WTC11 (cell line): ENCODE data around the gene LYPD6B. TPM values are rescaled to one million over a fixed set of nuclear protein-coding genes. Genes with fewer than 3 reads are reported as not detected.

Experiments used
- ATAC-seq: fragments of 200-7000 bp; cut with Tn5 transposase; 2 replicates; pipeline ENCODE4 v1.10.0; 2021; ENCODE audit warnings: mild to moderate bottlenecking, moderate library complexity
- CTCF ChIA-PET: fragments of 300-600 bp; sonication (Branson Sonifier 250); formaldehyde crosslinking; loops from one replicate; lab custom pipeline; 2021; ENCODE audit warnings: antibody characterized with exemption; lab: Charles Lee
- POLR2A ChIA-PET: fragments of 350-600 bp; sonication (Branson Sonifier 250); formaldehyde crosslinking; loops from one replicate; lab custom pipeline; 2021; ENCODE audit warnings: antibody characterized with exemption; lab: Charles Lee
- DNase-seq: peaks from one replicate; pipeline ENCODE4 v3.0.0; 2021; ENCODE audit warnings: low spot score
- H3K27ac Mint-ChIP-seq: 2 replicates; pipeline ENCODE4 v1.8.0; 2021; ENCODE audit warnings: mixed read lengths
- H3K27me3 Mint-ChIP-seq: 2 replicates; pipeline ENCODE4 v1.8.0; 2021; ENCODE audit warnings: low read depth, mild to moderate bottlenecking, moderate library complexity, mixed read lengths
- H3K36me3 Mint-ChIP-seq: 2 replicates; pipeline ENCODE4 v1.8.0; 2021; ENCODE audit warnings: mixed read lengths
- H3K4me1 Mint-ChIP-seq: 2 replicates; pipeline ENCODE4 v1.8.0; 2022; ENCODE audit warnings: mixed read lengths
- H3K4me3 Mint-ChIP-seq: 2 replicates; pipeline ENCODE4 v1.8.0; 2021; ENCODE audit warnings: mild to moderate bottlenecking, moderate library complexity, mixed read lengths
- H3K9me3 Mint-ChIP-seq: 2 replicates; pipeline ENCODE4 v1.8.0; 2021; ENCODE audit warnings: mixed read lengths
- AFF4 ChIP-seq: sonication (generic); formaldehyde crosslinking; IDR thresholded peaks from 2 replicates; pipeline ENCODE4 v1.8.1; 2023; ENCODE audit warnings: mild to moderate bottlenecking, missing genetic modification reagents, borderline replicate concordance
- GABPB1 ChIP-seq: sonication (generic); formaldehyde crosslinking; IDR thresholded peaks from 2 replicates; pipeline ENCODE4 v1.8.1; 2023; ENCODE audit warnings: mild to moderate bottlenecking, missing genetic modification reagents
- IRF2 ChIP-seq: sonication (generic); formaldehyde crosslinking; IDR thresholded peaks from 2 replicates; pipeline ENCODE4 v1.8.0; 2022; ENCODE audit warnings: low read depth, missing genetic modification reagents, borderline replicate concordance
- JAZF1 ChIP-seq: fragments of 250-450 bp; sonication (Bioruptor Pico); IDR thresholded peaks from 2 replicates; pipeline ENCODE4 v1.9.0; 2021; ENCODE audit warnings: moderate library complexity, mild to moderate bottlenecking, inconsistent platforms
- NR3C1 ChIP-seq: sonication (generic); formaldehyde crosslinking; conservative IDR thresholded peaks from 2 replicates; pipeline ENCODE4 v1.8.1; 2023; ENCODE audit warnings: low read depth, mild to moderate bottlenecking, missing genetic modification reagents
- OVOL2 ChIP-seq: fragments of 250-450 bp; sonication (Bioruptor Pico); IDR thresholded peaks from 2 replicates; pipeline ENCODE4 v1.9.0; 2021; ENCODE audit warnings: mild to moderate bottlenecking, borderline replicate concordance
- RELA ChIP-seq: sonication (generic); formaldehyde crosslinking; IDR thresholded peaks from 2 replicates; pipeline ENCODE4 v1.8.1; 2022; ENCODE audit warnings: missing genetic modification reagents, mild to moderate bottlenecking, borderline replicate concordance
- SMAD3 ChIP-seq: sonication (generic); formaldehyde crosslinking; IDR thresholded peaks from 2 replicates; pipeline ENCODE4 v1.8.0; 2022; ENCODE audit warnings: missing genetic modification reagents, mild to moderate bottlenecking, borderline replicate concordance
- USF2 ChIP-seq: sonication (generic); formaldehyde crosslinking; IDR thresholded peaks from 2 replicates; pipeline ENCODE4 v1.8.1; 2023; ENCODE audit warnings: mild to moderate bottlenecking, missing genetic modification reagents, moderate library complexity
- ZNF263 ChIP-seq: sonication (generic); formaldehyde crosslinking; IDR thresholded peaks from 2 replicates; pipeline ENCODE4 v1.8.1; 2022; ENCODE audit warnings: low read depth, mild to moderate bottlenecking, moderate library complexity, missing genetic modification reagents
- total RNA-seq: library from RNA; stranded (reverse); gene quantifications from 3 replicates; pipeline ENCODE4 v1.2.3, GENCODE V29; 2021
- TF ChIP-seq, protein P1 (sequence below): fragments of 200-600 bp; IDR thresholded peaks from 2 replicates; pipeline ENCODE4 v1.8.0; 2022; ENCODE audit warnings: antibody characterized with exemption
- TF ChIP-seq, protein P2 (sequence below): sonication (generic); formaldehyde crosslinking; IDR thresholded peaks from 2 replicates; pipeline ENCODE4 v1.8.1; 2023; ENCODE audit warnings: mild to moderate bottlenecking, missing genetic modification reagents, moderate library complexity
- TF ChIP-seq, protein P3 (sequence below): sonication (generic); formaldehyde crosslinking; IDR thresholded peaks from 2 replicates; pipeline ENCODE4 v1.8.1; 2023; ENCODE audit warnings: mild to moderate bottlenecking, moderate library complexity, missing genetic modification reagents
- TF ChIP-seq, protein P4 (sequence below): sonication (generic); formaldehyde crosslinking; IDR thresholded peaks from 2 replicates; pipeline ENCODE4 v1.8.1; 2023; ENCODE audit warnings: mild to moderate bottlenecking, missing genetic modification reagents

The LYPD6B gene
- total RNA-seq, 1 experiment from 2014 or later: 1.6 TPM

GRCh38 chr2:149132339-149132738, 93.8 kb downstream of the LYPD6B start (continued):
- TF ChIP-seq AFF4 (CRISPR knock-in tag): no peak
- TF ChIP-seq, protein P1, sequence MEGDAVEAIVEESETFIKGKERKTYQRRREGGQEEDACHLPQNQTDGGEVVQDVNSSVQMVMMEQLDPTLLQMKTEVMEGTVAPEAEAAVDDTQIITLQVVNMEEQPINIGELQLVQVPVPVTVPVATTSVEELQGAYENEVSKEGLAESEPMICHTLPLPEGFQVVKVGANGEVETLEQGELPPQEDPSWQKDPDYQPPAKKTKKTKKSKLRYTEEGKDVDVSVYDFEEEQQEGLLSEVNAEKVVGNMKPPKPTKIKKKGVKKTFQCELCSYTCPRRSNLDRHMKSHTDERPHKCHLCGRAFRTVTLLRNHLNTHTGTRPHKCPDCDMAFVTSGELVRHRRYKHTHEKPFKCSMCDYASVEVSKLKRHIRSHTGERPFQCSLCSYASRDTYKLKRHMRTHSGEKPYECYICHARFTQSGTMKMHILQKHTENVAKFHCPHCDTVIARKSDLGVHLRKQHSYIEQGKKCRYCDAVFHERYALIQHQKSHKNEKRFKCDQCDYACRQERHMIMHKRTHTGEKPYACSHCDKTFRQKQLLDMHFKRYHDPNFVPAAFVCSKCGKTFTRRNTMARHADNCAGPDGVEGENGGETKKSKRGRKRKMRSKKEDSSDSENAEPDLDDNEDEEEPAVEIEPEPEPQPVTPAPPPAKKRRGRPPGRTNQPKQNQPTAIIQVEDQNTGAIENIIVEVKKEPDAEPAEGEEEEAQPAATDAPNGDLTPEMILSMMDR: no peak
- TF ChIP-seq, all 79 proteins: peak for 0

GRCh38 chr2:149132901-149133300, 94.4 kb downstream of the LYPD6B start:
- H3K27ac Mint-ChIP-seq: no peak overlapping the region
- CTCF ChIA-PET: no interaction called here
- no peaks in the 10 kb centered on the region for H3K9me3 Mint-ChIP-seq
- POLR2A ChIA-PET: no interaction called here
- no peak overlapping the region for H3K4me3 Mint-ChIP-seq
- no peak for DNase-seq
- ATAC-seq: no peak
- TF ChIP-seq JAZF1 (CRISPR knock-in tag) (no peak), IRF2 (CRISPR knock-in tag) (no peak), NR3C1 (CRISPR knock-in tag) (no peak), RELA (CRISPR knock-in tag) (no peak), USF2 (no peak), GABPB1 (CRISPR knock-in tag) (no peak)
- TF ChIP-seq, protein P2, sequence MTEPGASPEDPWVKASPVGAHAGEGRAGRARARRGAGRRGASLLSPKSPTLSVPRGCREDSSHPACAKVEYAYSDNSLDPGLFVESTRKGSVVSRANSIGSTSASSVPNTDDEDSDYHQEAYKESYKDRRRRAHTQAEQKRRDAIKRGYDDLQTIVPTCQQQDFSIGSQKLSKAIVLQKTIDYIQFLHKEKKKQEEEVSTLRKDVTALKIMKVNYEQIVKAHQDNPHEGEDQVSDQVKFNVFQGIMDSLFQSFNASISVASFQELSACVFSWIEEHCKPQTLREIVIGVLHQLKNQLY (CRISPR knock-in tag): no peak
- TF ChIP-seq, protein P3, sequence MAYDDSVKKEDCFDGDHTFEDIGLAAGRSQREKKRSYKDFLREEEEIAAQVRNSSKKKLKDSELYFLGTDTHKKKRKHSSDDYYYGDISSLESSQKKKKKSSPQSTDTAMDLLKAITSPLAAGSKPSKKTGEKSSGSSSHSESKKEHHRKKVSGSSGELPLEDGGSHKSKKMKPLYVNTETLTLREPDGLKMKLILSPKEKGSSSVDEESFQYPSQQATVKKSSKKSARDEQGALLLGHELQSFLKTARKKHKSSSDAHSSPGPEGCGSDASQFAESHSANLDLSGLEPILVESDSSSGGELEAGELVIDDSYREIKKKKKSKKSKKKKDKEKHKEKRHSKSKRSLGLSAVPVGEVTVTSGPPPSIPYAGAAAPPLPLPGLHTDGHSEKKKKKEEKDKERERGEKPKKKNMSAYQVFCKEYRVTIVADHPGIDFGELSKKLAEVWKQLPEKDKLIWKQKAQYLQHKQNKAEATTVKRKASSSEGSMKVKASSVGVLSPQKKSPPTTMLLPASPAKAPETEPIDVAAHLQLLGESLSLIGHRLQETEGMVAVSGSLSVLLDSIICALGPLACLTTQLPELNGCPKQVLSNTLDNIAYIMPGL (CRISPR knock-in tag): no peak
- TF ChIP-seq, protein P4, sequence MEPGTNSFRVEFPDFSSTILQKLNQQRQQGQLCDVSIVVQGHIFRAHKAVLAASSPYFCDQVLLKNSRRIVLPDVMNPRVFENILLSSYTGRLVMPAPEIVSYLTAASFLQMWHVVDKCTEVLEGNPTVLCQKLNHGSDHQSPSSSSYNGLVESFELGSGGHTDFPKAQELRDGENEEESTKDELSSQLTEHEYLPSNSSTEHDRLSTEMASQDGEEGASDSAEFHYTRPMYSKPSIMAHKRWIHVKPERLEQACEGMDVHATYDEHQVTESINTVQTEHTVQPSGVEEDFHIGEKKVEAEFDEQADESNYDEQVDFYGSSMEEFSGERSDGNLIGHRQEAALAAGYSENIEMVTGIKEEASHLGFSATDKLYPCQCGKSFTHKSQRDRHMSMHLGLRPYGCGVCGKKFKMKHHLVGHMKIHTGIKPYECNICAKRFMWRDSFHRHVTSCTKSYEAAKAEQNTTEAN (CRISPR knock-in tag): no peak
- H3K36me3 Mint-ChIP-seq: no peaks in the 10 kb centered on the region
- H3K27me3 Mint-ChIP-seq: no peaks in the 10 kb centered on the region
- H3K4me1 Mint-ChIP-seq: peaks cover 5% of the 10 kb centered on the region

DNA sequence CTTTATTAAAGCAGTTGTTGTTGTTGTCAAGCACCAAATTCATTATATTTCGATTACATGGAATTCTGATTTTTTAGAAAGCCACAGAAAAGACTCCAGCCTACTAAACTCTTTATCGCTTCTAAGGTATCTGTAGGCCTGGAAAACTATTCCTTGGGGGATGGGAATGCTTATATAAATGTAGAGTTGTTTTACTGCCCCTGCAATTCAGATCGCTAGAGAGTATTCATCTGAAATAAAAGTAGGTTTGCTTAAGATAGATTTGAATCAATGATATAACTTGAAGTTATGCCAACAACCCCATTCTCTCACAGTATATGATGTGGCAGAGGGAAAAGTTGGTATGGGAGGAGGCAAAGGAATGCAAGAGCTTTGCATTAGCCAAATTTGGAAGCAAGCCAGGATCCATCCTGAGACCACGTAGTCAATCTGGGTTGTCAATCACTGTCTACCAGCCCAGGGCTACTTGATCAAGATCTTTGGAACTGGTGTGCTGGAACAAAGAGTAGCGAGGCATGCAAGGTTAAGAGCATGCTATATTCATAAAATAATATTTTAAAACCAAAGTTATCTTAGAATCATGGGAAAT, 95.9 kb downstream of the LYPD6B start:
- Mint-ChIP-seq H3K27ac (no peak overlapping the region), H3K4me1 (peaks cover 12% of the 10 kb centered on the region), H3K27me3 (no peaks in the 10 kb centered on the region), H3K9me3 (no peaks in the 10 kb centered on the region)
- no peak for ATAC-seq
- CTCF ChIA-PET: no interaction called here
- TF ChIP-seq OVOL2 (CRISPR knock-in tag) (no peak), NR3C1 (CRISPR knock-in tag) (no peak), SMAD3 (CRISPR knock-in tag) (no peak), ZNF263 (CRISPR knock-in tag) (no peak)
- TF ChIP-seq, protein P1: no peak
- TF ChIP-seq, all 79 proteins: peak for 0
- Mint-ChIP-seq H3K4me3 (no peak overlapping the region), H3K36me3 (no peaks in the 10 kb centered on the region)
- DNase-seq: no peak
- POLR2A ChIA-PET: no interaction called here
